Activated CD4-positive, alpha-beta T cell treated with anti-CD3 and anti-CD28 coated beads, Interleukin-10, Interleukin-2, amounts not matched to agents 100 ng/mL and 50 ng/mL, durations not matched to agents 16 hours and 8 hours (primary cell): Measurements from ENCODE around the gene CDH16.
"Not testable (repeated sequence)": the region's sequence is repeated elsewhere in the genome, so short reads cannot be mapped to it uniquely, and the experiment has no call there.

Experiments
- DNase-seq: peaks from one replicate; pipeline ENCODE4 v3.0.0-alpha.2; 2020

CDH16 gene

DNA sequence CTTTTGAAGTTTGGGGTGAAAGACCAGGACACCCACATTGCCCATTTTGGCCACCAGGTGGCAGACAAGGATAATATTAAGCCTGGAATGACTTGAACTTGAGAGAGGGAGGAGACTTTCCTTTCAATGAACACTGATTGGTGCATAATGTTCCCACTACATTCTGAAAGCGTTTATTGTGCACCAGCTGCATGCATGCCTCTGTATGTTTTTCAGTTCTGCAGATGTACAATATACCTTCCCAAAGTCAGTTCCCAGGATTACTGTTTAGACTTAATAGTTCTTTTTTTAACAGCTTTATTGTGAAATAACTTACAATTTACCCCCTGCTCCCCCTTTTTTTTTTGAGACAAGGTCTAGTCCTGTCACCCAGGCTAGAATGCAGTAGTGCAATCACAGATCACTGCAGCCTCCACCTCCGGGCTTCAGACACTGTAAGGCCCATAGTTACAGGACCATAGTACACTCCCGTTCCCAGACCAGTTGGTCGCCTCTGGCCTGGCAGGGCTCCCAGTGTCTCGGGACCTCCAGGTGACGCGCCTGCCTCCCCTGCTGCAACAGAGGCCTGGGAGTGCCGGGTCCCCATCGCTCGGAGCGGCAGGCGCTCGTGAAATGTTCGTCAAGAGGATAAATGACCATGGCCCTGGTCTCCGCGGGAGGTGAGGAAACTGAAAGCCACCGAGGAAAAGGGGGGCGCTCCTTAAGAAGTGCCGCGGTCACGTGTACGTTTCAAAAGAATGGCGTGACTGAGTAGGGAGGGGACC is 28.8 kb upstream of the CDH16 start:
- DNase-seq: peak; percentile 92

DNA sequence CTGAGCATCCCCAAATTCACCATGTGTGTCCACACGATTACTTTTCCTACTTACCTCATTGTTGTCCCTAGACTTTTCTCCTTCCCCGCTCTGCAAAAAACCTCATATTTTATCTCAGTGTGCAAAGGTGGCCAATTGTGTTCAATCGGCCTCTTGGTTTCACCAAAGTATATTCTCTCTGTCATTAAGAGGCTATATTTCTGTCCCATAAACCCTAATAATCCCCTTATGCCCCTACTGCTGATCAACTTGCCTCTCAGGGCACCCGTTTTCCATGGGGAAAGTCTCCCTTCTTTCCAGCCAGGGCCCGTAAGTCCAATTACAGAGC is 28.3 kb upstream of the CDH16 start:
- no peak for DNase-seq

DNA sequence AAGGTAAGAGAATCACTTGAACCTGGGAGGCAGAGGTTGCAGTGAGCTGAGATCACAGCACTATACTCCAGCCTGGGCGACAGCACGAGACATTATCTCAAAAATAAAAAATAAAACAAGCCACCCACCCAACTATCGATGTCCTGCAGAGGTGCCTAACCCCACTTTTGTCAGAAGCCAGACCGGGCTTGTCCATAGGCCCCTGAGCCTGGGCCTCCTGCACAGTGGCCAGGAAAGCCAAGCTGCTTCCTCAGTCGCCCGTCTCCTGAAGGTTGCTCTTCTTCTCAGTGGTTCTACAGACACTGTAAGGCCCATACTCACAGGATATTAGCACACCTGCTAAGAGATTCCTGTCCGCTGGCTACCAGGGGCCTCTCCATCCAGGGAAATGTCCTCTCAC is 27.9 kb upstream of the CDH16 start:
- DNase-seq: no peak

DNA sequence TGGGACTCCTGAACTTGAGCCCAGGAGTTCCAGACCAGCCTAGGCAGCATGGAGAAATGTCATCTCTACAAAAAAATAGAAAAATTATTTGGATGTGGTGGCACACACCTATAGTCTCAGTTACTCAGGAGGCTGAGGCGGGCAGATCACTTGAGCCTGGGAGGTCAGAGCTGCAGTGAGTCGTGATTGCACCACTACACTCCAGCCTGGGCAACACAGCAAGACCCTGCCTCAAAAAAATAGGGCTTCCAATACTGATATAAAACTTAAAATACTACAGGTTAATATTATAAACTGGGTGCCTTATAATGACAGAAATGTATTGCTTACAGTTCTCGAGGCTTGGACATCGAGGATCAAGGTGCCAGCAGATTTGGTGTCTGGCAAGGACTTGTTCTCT is 27.3 kb upstream of the CDH16 start:
- DNase-seq: no peak

DNA sequence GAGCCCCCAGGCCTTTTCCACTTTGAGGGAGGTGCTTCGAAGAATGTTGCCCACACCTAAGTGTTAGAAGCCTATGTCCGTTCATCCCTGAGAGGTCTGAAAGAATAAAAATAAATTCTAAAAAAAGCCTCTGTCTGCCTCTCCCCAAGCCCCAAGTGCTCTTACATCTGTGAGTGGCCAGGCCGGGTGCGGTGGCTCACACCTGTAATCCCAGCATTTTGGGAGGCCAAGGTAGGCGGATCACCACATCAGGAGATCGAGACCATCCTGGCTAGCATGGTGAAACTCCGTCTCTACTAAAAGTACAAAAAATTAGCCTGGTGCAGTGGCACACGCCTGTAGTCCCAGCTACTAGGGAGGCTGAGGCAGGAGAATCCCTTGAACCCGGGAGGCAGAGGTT is 26.3 kb upstream of the CDH16 start:
- DNase-seq: not testable (repeated sequence)

DNA sequence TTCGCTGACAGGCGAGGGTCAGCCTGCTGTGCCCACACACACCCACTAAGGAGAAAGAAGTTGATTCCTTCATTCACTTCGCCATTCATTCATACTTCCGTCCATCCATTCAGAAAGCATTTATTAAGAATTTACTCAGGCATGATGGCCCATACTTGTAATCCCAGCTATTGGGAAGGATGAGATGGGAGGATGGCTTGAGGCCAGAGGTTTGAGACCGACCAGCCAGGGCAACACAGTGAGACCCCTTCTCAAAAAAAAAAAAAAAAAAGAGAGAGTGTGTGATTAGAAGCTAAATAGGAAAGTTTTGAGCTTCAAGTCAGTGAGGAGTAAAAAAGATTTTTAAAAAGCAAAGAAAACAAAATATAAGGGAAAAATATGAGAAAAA is 25.4 kb upstream of the CDH16 start:
- DNase-seq: no peak

DNA sequence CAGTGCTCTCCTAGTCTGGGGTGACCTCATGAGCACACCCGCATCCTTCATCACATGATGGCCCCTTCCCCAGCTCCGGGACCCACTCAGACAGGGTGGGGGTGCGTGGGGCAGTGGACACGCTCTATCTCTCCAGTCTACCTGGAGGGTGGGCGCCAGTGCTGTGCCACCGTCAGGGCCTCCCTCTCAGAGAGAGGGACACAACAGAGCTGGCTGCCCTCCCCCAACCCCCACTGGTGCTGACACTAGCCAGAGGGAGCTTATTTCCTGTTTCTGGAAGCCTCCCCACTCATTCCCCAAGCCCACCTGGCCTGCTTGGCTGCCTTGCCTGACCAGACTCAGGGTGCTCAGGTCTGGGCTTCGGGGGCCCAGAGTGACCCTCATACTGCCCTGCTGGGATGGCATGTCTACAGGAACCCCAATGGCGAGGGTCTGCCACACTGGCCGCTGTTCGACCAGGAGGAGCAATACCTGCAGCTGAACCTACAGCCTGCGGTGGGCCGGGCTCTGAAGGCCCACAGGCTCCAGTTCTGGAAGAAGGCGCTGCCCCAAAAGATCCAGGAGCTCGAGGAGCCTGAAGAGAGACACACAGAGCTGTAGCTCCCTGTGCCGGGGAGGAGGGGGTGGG is 24.9 kb upstream of the CDH16 start:
- DNase-seq: no peak

DNA sequence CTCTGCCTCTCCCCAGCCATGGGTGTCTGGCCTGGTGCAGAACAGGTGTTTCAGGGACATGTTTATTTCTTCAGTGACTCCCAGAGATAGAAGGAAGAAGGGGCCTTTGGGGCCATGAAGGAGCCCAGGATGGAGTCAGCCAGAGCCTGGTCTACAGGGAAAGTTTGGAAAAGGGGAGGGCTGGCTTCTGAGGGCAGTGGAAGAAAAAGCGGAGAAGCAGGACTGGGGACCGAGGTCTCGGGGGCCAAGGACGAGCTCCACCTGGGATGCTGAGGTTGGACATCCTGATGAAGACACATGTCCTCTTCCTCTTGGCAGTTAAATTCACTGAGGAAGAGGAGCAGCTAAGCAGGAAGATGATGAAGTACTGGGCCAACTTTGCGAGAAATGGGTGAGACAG is 24.3 kb upstream of the CDH16 start:
- DNase-seq: no peak

DNA sequence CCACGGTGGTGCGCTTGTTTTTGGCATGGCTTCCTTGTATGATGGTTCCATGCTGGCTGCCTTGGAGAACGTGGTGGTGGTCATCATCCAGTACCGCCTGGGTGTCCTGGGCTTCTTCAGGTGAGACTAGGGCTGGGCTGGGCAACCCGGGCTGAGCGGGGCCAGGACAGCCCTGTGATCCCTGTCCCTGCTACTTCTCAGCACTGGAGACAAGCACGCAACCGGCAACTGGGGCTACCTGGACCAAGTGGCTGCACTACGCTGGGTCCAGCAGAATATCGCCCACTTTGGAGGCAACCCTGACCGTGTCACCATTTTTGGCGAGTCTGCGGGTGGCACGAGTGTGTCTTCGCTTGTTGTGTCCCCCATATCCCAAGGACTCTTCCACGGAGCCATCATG is 21.6 kb upstream of the CDH16 start:
- DNase-seq: no peak

DNA sequence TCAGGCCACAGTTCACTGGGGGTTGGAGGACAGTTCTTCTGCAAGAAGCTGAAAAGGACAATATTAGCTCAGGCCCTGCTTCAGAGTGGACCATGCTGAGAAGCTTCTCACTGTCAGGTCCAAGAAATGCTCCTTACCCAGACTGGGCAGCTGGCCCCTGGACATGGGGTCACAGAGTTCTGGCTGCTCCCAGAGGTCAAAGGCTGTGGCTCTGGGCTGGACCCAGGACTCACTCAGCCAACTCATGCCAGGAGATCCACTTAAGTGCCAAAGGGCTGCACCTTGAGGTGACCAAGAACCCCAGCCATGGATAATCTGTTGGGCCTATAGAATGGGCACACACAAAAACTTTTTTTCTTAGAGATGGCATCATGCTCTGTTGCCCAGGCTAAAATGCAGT is 20.7 kb upstream of the CDH16 start:
- no peak for DNase-seq

DNA sequence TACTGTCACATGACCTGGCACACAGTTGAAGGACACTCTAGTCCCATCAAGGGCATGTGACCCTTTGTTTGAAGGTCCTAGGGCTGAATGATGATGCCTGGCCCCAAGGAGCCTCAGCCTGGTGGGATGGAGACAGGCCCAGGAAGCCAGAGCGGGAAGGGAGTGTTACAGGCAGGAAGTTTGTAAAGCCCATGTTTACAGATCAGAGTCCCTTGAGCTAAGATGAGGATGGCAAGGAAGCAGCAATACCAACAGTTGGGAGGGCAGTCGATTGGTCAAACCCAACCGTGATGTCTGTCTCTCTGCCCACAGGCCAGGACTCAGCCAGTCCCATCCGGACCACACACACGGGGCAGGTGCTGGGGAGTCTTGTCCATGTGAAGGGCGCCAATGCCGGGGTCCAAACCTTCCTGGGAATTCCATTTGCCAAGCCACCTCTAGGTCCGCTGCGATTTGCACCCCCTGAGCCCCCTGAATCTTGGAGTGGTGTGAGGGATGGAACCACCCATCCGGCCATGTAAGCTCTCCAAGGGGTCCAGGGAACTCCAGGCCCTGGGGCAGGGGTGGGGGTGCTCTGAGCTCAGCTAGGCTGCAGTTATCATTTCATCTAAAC is 19.1 kb upstream of the CDH16 start:
- DNase-seq: no peak

DNA sequence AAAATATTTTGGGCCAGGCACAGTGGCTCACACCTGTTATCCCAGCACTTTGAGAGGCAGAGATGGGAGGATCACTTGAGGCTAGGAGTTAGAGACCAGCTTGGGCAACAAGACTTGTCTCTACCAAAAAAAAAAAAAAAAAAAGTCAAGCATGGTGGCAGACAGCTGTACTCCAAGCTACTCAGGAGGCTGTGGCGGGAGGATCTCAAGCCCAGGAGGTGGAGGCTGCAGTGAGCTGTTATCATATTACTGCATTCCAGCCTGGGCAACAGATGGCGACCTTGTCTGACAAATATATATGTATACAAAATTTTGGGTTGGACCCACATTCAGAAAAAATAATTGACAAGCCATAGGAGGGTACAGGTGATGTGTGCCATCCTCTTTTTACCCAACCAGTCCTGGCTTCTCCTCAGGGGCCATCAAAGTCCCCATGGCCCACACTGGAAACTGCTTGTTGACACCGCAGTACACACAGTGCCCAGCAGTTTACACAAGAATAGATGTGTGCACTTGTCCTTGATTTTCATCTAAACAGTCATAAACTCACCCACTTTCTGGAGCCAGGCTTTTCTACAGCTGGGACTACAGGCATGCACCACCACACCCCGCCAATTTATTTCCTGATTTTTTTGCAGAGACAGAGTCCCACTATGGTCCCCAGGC is 18.3 kb upstream of the CDH16 start:
- no peak for DNase-seq

DNA sequence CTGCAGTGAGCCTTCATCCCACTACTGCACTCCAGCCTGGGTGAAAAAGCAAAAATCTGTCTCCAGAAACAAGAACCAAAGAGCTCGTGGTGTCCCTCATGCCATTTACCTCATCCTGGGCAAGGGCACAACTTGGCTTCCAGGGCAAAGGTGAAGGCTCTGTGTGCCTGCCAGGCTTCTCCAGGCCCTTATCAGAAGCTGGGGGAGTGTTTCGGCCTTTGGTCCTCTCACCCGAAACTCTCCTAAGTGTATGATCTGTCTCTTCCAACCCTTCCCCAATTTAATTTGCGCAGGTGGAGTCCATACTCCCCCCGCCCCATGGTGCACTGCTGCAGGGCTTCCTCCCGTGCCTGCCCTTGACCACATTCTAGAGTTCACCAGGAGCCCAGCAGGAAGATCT is 17.8 kb upstream of the CDH16 start:
- DNase-seq: no peak

DNA sequence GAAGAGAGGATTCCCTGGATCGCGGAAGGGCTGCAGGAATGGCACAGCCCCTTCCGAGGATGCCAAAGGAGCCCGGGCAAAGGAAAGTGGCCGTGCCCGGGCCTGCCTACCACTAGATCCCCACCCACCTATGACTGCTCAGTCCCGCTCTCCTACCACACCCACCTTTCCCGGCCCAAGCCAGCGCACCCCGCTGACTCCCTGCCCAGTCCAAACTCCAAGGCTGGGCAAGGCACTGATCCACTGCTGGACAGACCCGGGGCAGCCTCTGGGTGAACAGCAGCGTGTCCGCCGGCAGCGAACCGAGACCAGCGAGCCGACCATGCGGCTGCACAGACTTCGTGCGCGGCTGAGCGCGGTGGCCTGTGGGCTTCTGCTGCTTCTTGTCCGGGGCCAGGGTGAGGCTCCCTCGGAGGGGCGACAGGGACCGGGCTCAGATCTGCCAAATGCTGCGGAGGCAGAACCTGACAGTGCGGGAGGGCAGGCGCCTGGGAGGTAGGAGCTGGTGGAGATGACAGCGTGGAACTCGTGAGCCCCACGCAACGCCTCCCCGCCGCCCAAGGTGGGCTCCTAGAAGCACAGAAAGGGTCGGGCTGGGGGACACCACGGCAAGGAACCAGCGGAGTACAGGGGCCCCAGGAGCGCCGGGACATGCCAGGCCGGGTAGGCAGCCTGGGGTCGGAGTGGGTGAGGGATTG is 16.8 kb upstream of the CDH16 start, which contains the start of gene CES2:
Gene CES2, plus strand, starts transcription at position 203 of the 698 bp plus-strand sequence. Its CDS starts 120 bp downstream, at position 323.
- DNase-seq: no peak

DNA sequence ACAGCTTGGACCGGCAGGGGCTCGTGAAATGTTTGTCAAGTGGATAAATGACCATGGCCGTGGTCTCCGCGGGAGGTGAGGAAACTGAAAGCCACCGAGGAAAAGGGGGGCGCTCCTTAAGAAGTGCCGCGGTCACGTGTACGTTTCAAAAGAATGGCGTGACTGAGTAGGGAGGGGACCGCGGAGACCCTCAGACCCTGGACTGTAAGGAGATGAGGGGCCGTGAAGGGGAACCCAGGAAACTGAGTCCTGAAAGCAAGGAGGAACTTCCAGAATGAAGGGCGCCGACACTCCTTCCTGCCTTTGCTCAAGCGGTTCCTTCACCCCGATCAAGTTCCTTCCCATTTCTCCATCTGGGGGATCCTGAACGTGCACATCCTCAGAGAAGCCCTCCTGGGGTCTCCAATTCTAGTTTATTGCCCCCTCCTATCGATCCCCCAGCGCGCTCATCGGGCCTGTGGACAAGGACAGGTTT is 16.2 kb upstream of the CDH16 start:
- not testable (repeated sequence) for DNase-seq

DNA sequence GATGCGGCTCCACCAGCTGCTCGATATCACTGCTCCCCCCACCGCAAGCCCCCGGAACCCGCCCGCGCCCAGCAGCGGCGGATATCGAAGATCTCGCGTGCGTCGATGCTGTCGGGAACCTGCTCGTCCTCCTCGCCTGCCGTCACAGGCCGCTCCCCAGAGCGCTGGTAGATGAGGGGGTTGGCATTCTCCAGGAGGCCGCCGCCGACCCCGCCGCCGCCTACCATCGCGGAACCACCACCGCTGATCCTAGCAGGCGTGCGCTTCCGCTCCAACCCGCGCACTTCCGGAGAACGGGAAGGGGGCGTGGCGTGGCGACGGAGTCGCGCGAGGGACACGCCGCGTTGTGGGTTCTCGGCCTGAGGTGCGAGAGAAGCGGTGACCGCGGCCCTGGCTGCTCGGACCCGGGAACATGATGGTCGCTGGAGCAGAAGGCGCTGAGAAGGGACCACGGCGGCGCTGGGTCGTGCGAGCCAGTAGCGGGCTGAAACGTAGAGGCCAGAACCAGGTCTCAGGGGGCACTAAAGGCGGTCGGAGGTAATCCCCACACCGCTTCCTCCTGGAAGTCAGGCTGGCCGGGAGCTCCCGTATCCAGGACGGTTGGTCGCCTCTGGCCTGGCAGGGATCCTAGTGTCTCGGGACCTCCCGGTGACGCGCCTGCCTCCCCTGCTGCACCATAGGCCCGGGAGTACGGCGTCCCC is 15.6 kb upstream of the CDH16 start, which contains the start of gene CIAO2B:
Gene CIAO2B, minus strand, starts transcription at position 265 of the 701 bp plus-strand sequence. Its CDS starts 38 bp downstream, at position 227.
- peak; percentile 93 for DNase-seq

DNA sequence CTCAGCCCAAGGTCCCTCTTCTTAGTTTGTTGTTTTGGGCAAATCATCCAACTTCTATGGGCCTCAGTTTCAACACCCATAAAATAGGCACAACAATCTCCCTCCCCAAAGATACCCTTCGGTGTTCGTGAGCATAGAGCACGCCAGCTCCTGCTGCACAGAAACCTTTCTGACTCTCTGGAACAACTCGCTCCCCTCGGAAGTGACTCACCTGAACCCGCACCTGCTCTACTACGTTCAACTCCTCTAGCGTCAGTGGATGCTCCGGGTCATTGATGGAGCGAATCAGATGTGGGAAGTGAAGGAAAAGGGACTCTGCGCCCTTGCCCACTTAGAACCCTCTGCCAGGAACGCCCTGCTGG is 15.1 kb upstream of the CDH16 start:
- peak; percentile 43 for DNase-seq

DNA sequence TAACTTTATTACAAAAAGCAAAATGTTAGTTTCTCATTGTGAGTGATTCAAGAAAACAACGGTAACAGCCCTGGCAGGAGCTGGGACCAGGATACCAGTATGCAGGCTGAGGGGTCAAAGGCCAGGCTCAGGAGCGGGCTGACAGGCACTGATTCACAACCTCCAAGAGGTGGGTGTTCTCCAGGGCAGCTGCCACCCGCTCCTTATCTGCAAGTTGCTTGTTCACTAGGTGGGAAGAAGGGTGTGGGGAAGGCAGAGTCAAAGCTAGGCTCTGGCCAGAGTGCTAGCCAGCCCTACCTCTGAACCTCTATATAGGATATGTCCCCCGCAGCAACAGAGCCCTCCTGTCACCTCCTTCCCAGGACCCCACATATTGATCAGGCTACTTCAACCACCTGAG is 13.4 kb upstream of the CDH16 start:
- DNase-seq: no peak

DNA sequence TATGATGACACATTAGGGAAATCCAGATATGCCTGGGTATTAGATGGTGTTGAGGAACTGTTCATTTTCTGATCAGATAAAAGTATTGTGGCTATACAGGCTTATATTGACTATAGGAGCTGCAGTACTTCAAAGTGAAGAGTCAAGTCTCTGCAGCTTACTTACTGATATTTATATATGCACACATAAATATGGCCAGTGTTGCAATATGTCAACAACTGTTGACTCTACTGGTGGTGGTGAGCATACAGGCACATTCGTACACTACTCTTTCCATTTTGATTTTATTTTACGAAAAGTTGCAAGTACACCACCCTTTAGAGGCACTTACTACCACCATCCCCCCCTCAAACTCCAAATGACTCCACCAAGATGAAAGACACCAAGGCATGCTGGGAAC is 13.0 kb upstream of the CDH16 start:
- DNase-seq: no peak

DNA sequence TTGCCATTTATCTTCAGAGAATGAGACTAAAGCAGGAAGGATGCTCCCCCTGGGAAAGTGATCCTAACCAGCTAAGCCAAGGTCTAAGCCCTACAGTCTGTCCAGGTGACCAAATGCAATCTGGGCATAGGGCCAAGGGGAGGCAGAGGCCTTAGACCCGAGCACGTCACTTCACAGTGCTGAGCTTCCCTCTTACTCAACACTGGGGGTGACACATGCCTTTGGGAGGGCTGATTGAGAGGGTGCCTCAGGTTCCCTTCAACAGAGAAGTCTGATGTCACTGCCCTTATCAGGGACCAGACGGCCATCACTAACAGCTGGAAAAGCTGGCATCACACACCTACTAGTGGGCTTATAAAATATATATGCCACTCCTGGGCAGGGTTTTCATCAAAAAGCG is 11.5 kb upstream of the CDH16 start:
- DNase-seq: no peak

DNA sequence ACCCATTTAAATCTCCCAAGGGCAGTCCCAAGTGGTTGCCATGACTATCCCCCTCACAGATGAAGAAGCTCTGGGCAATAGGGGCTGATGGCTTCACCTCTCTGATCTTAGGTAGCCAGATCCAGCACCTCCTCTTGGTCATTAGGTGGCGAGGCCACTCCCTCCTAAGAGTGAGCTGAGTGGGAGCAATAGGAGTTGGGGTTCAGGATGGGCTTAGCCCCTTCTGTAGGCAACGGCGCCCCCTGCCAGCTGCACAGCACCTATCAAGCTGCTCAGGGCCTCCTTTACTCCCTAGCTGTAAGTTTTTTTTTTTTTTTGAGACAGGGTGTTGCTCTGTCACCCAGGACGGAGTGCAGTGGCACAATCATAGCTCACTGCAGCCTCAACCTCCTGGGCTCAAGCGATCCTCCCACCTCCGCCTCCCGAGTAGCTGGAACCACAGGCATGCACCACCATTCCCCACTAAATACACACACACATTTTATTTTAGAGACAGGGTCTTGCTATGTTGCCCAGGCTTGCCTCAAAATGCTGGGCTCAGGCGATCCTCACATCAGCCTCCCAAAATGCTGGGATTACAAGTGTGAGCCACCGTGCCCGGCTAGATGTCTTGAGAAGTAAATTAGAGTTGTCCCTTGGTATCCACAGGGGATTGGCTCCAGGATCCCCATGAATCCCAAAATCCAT is 10.2 kb upstream of the CDH16 start:
- DNase-seq: peak; percentile 62
